Nephron (organoid): Measurements from ENCODE around the gene ST6GALNAC3.
A peak's percentile ranks its signal among the peaks of the same experiment; 100 is the strongest.

Experiments
- H3K27ac Mint-ChIP-seq, 3 experiments: 2 replicates each; pipeline ENCODE4 v1.8.0; 2020; ENCODE audit warnings: mixed read lengths in 3 of 3, mild to moderate bottlenecking in 2 of 3, moderate library complexity in 1 of 3
- H3K27me3 Mint-ChIP-seq: 2 replicates; pipeline ENCODE4 v1.8.0; 2021; ENCODE audit warnings: low read depth, mild to moderate bottlenecking, moderate library complexity, mixed read lengths
- H3K36me3 Mint-ChIP-seq: 2 replicates; pipeline ENCODE4 v1.8.0; 2020; ENCODE audit warnings: low read depth, mixed read lengths
- H3K4me1 Mint-ChIP-seq: 2 replicates; pipeline ENCODE4 v1.8.0; 2020; ENCODE audit warnings: mixed read lengths
- H3K4me3 Mint-ChIP-seq, 3 experiments: 2 replicates each; pipeline ENCODE4 v1.8.0; 2020; ENCODE audit warnings: mild to moderate bottlenecking in 3 of 3, mixed read lengths in 3 of 3, moderate library complexity in 2 of 3
- H3K9me3 Mint-ChIP-seq: 2 replicates; pipeline ENCODE4 v1.8.0; 2020; ENCODE audit warnings: mixed read lengths
- TF ChIP-seq, protein P1 (sequence below), 3 experiments: fragments of 200-600 bp; sonication (generic); IDR thresholded peaks; one replicate each; pipeline ENCODE4 v1.5.0; 2021; ENCODE audit warnings: antibody characterized with exemption in 3 of 3; ENCODE audit not compliant: unreplicated experiment in 3 of 3

Gene ST6GALNAC3

DNA sequence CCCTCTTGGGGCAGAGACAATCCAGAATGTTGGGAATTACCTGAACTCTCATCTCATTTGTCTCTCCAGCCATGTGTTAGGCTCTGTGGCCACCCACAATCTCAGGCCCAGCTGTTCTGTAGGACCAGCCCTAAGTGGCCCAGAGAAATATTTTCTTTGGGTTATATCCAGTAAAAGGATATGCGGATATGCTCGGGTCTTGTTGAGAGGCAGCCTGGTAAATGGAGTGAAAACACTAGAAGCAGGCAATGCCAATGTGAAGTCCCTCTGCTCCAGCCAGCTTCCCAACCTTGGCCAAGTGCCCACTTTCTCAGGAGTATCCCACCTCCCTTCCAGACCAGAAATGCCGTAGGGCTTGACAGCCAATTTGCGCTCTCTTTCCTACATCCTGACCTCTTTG is 192.2 kb downstream of the ST6GALNAC3 start:
- no peaks in the 10 kb centered on the region for H3K9me3 Mint-ChIP-seq
- TF ChIP-seq, protein P1, sequence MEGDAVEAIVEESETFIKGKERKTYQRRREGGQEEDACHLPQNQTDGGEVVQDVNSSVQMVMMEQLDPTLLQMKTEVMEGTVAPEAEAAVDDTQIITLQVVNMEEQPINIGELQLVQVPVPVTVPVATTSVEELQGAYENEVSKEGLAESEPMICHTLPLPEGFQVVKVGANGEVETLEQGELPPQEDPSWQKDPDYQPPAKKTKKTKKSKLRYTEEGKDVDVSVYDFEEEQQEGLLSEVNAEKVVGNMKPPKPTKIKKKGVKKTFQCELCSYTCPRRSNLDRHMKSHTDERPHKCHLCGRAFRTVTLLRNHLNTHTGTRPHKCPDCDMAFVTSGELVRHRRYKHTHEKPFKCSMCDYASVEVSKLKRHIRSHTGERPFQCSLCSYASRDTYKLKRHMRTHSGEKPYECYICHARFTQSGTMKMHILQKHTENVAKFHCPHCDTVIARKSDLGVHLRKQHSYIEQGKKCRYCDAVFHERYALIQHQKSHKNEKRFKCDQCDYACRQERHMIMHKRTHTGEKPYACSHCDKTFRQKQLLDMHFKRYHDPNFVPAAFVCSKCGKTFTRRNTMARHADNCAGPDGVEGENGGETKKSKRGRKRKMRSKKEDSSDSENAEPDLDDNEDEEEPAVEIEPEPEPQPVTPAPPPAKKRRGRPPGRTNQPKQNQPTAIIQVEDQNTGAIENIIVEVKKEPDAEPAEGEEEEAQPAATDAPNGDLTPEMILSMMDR (IDR thresholded peaks at IDR 0.05; ENCODE audit: unreplicated experiment in 3 of 3) = no peak
- peaks cover 47% of the 10 kb centered on the region for H3K4me1 Mint-ChIP-seq
- H3K27ac Mint-ChIP-seq = peak overlapping the region; percentile 18 to 78 (median 25)
- no peaks in the 10 kb centered on the region for H3K36me3 Mint-ChIP-seq
- H3K27me3 Mint-ChIP-seq = no peaks in the 10 kb centered on the region
- no peak overlapping the region for H3K4me3 Mint-ChIP-seq

DNA sequence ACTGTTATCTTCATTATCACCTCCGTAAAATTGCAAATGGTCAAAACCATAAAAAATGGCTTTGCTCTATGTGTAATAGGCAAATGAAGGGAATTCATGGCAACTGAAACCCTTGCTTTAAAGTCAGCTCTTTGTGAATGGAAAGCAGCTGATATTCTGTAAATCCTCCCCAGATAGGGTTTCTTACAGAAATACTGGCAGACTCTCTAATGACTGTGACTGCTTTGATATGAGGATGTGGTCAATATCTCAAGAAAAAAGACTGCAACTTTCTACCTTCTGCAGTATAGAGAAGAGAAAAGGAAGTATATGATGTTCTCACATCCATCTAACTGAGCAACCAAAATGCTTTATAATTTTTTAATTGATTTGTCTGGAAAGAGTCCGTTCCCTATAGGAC is 193.1 kb downstream of the ST6GALNAC3 start:
- Mint-ChIP-seq H3K4me3 (no peak overlapping the region), H3K27ac (peak overlapping the region; percentile 75 to 81 (median 78)), H3K4me1 (peaks cover 47% of the 10 kb centered on the region), H3K9me3 (no peaks in the 10 kb centered on the region), H3K27me3 (no peaks in the 10 kb centered on the region), H3K36me3 (no peaks in the 10 kb centered on the region)
- TF ChIP-seq, protein P1 (IDR thresholded peaks at IDR 0.05; ENCODE audit: unreplicated experiment in 3 of 3) = no peak

DNA sequence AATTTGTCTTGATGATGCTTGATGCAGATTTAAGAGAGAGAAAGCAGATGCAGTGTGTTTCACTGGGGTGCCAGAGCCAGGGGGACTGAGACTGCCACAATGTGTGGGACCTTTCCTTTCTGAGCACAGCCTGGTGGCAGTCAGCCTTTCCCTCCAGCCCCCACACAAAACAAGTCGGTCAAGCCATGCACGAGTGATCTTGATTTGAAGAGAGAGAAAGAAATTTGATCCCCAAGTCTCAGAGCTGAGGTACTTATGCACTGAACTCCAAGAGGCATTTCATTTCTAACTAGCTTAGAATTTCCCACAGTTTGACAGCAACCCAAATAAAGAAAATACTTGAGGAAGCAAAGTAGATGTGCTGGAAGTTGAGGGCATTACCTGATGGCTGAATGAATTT is 193.8 kb downstream of the ST6GALNAC3 start:
- peak overlapping the region in 1 of 3 experiments; percentile 25 for H3K4me3 Mint-ChIP-seq
- no peaks in the 10 kb centered on the region for H3K9me3 Mint-ChIP-seq
- peaks cover 47% of the 10 kb centered on the region for H3K4me1 Mint-ChIP-seq
- no peaks in the 10 kb centered on the region for H3K27me3 Mint-ChIP-seq
- H3K27ac Mint-ChIP-seq = peak overlapping the region; percentile 75 to 81 (median 78)
- TF ChIP-seq, protein P1 (IDR thresholded peaks at IDR 0.05; ENCODE audit: unreplicated experiment in 3 of 3) = no peak
- H3K36me3 Mint-ChIP-seq = no peaks in the 10 kb centered on the region

GRCh38 chr1:76269155-76269554 is 194.6 kb downstream of the ST6GALNAC3 start:
- Mint-ChIP-seq H3K4me3 (peak overlapping the region in 1 of 3 experiments; percentile 28), H3K27ac (peak overlapping the region; percentile 75 to 81 (median 78)), H3K36me3 (no peaks in the 10 kb centered on the region), H3K4me1 (peaks cover 47% of the 10 kb centered on the region), H3K27me3 (no peaks in the 10 kb centered on the region), H3K9me3 (no peaks in the 10 kb centered on the region)
- TF ChIP-seq, protein P1 (IDR thresholded peaks at IDR 0.05; ENCODE audit: unreplicated experiment in 3 of 3) = no peak

DNA sequence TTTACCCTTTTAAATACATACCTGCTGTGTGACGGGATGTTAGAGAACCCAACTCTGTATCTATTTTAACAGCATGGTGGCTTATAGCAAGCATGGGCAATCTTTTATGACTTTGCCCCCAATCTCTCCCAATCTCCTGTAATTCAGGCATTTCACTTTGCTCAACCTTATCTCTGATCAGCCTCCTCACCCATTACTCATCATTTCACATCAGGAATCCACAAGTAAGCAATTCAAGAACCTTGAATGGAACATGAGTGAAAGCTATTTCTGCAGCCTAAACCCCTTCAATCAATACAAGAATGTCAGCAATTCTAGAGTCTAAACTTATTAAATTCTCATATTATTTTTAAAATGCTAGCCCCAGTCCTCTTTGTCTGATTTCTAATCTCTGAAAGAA is 199.8 kb downstream of the ST6GALNAC3 start:
- no peak overlapping the region for H3K4me3 Mint-ChIP-seq
- TF ChIP-seq, protein P1 (IDR thresholded peaks at IDR 0.05; ENCODE audit: unreplicated experiment in 3 of 3) = no peak
- no peaks in the 10 kb centered on the region for H3K27me3 Mint-ChIP-seq
- peaks cover 27% of the 10 kb centered on the region for H3K4me1 Mint-ChIP-seq
- H3K36me3 Mint-ChIP-seq = no peaks in the 10 kb centered on the region
- H3K9me3 Mint-ChIP-seq = no peaks in the 10 kb centered on the region
- H3K27ac Mint-ChIP-seq = no peak overlapping the region

- TF ChIP-seq, protein P1 (IDR thresholded peaks at IDR 0.05; ENCODE audit: unreplicated experiment in 3 of 3) = no peak
- no peaks in the 10 kb centered on the region for H3K9me3 Mint-ChIP-seq
- H3K4me3 Mint-ChIP-seq = no peak overlapping the region
- H3K27me3 Mint-ChIP-seq = no peaks in the 10 kb centered on the region
- H3K4me1 Mint-ChIP-seq = peaks cover 28% of the 10 kb centered on the region
- H3K36me3 Mint-ChIP-seq = no peaks in the 10 kb centered on the region
- H3K27ac Mint-ChIP-seq = no peak overlapping the region
Observed at GRCh38 chr1:76274718-76275117, 200.2 kb downstream of the ST6GALNAC3 start.
